ENCODE data around the gene UBALD2.
A peak's percentile ranks its signal among the peaks of the same experiment; 100 is the strongest.
"Not testable (repeated sequence)": the region's sequence is repeated elsewhere in the genome, so short reads cannot be mapped to it uniquely, and the experiment has no call there.

The UBALD2 gene

GRCh38 chr17:76264755-76265623 is at the start of gene UBALD2:
Gene UBALD2, plus strand, starts transcription at chr17:76265348. Its CDS starts 158 bp downstream, at chr17:76265506.
- DNase-seq: peak; percentile 100

- DNase-seq: no peak
Measured at GRCh38 chr17:76217081-76217480, 48.1 kb upstream of the UBALD2 start.

GRCh38 chr17:76219670-76220383 is 45.3 kb upstream of the UBALD2 start:
- no peak for DNase-seq

- no peak for DNase-seq
Measured at GRCh38 chr17:76223802-76224201, 41.3 kb upstream of the UBALD2 start.

GRCh38 chr17:76225373-76226086 is 39.6 kb upstream of the UBALD2 start:
- DNase-seq: not testable (repeated sequence)

GRCh38 chr17:76226749-76227148 is 38.4 kb upstream of the UBALD2 start:
- not testable (repeated sequence) for DNase-seq

- DNase-seq: peak; percentile 90
Measured at GRCh38 chr17:76232342-76232741, 32.8 kb upstream of the UBALD2 start.

- no peak for DNase-seq
Measured at GRCh38 chr17:76233588-76234353, 31.4 kb upstream of the UBALD2 start.

GRCh38 chr17:76234354-76234679 is 30.8 kb upstream of the UBALD2 start:
- DNase-seq: peak; percentile 30

GRCh38 chr17:76235883-76236282 is 29.3 kb upstream of the UBALD2 start:
- no peak for DNase-seq

GRCh38 chr17:76236603-76237002 is 28.5 kb upstream of the UBALD2 start:
- no peak for DNase-seq

- DNase-seq: no peak
Measured at GRCh38 chr17:76237859-76238313, 27.3 kb upstream of the UBALD2 start.

- no peak for DNase-seq
Measured at GRCh38 chr17:76238847-76239537, 26.2 kb upstream of the UBALD2 start.

- no peak for DNase-seq
Measured at GRCh38 chr17:76239538-76240274, 25.4 kb upstream of the UBALD2 start.

GRCh38 chr17:76240461-76241203 is 24.5 kb upstream of the UBALD2 start, which contains the start of gene RNF157:
Gene RNF157, minus strand, starts transcription at chr17:76240493. Its CDS starts 253 bp downstream, at chr17:76240240.
- DNase-seq: peak; percentile 26

GRCh38 chr17:76241204-76241538 is 24.0 kb upstream of the UBALD2 start:
- DNase-seq: no peak

GRCh38 chr17:76241691-76242255 is 23.4 kb upstream of the UBALD2 start:
- no peak for DNase-seq

GRCh38 chr17:76243826-76244679 is 21.1 kb upstream of the UBALD2 start:
- peak; percentile 70 for DNase-seq

GRCh38 chr17:76244721-76245120 is 20.4 kb upstream of the UBALD2 start:
- DNase-seq: not testable (repeated sequence)

Measured in fibroblast of upper back skin (primary cell).